HG03565 (cell line): Measurements from ENCODE around the gene LDLRAD3.

ENCODE experiments used
- ATAC-seq: cut with Tn5 transposase; IDR thresholded peaks from one replicate; pipeline ENCODE4 v1.9.1; 2021; ENCODE audit warnings: mild to moderate bottlenecking, moderate library complexity; ENCODE audit not compliant: unreplicated experiment

The LDLRAD3 gene

DNA sequence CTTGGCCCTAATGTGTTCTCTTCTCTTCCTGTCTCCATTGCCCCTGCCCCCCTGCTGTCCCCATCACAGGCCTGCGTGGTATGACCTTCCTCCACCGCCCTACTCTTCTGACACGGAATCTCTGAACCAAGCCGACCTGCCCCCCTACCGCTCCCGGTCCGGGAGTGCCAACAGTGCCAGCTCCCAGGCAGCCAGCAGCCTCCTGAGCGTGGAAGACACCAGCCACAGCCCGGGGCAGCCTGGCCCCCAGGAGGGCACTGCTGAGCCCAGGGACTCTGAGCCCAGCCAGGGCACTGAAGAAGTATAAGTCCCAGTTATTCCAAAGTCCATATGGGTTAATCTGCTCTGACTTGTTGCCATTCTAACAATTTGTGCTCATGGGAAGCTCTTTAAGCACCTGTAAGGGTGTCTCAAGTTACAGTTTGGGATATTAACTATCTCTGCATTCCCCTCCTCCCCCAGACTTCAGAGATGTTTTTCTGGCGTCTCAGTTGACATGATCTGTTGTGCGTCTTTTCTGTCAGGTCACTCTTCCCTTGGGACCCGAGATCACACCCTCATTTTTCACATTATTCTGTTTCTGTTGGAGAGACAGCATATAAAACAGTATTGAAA is 285.3 kb downstream of the LDLRAD3 start:
- ATAC-seq = no peak

DNA sequence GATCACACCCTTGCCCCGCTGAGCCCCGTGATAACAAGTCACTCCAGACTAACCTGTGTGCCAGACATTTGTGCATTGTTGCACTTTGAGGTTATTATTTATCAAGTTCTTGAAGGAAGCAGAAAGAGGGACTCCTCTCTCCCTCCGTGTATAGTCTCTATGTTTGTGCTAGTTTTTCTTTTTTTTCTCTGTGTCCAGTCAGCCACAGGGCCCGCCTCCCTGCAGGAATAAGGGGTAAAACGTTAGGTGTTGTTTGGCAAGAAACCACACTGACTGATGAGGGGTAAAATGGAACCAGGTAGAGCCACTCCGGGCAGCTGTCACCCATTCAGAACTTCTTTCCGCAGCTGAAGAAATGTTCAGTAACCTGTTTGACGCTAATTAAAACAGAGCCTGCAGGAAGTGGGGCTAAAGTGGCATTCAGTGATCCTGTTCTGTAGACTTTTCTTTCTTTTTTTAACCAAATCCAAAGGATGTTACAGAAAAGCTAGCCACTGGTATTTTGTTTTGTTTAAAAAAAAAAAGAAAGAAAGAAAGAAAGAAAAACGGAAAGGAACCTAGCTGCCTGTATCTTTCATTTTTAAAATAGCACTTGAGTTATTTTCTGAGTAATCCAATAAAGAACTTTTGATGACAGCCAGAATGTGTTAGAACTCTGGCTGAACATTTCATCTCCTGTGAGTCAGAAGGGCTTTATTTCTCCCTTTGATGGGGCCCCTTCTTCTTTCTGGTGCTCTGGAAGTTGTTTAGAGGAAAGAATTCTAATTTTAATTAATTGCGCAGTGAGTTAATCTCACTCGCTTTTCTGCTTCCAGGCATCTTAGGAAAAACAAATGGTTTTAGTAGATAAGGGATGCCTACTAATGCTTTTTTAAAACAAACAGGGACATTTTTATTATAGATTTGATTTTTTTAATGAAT is 287.2 kb downstream of the LDLRAD3 start:
- ATAC-seq = no peak

GRCh38 chr11:36233204-36233603 is 289.3 kb downstream of the LDLRAD3 start:
- no peak for ATAC-seq

DNA sequence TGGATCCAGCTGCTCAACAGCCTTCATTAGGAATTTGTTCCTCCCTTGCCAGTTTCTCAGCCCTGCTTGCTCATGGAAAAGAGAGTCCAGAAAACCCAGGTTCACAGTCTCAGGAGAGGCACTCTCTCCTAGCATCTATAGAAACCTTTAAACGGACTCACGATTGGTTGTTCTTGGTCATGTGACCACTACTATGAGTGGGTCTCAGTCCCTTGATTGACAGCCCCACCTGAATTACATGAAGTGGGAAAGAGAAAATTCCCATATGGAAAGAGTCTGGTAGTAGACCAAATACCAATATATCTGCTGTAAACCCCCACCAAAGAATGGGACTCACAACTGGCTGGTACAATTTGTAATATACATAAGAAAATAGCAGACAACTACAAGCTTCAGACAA is 291.0 kb downstream of the LDLRAD3 start:
- ATAC-seq = no peak

DNA sequence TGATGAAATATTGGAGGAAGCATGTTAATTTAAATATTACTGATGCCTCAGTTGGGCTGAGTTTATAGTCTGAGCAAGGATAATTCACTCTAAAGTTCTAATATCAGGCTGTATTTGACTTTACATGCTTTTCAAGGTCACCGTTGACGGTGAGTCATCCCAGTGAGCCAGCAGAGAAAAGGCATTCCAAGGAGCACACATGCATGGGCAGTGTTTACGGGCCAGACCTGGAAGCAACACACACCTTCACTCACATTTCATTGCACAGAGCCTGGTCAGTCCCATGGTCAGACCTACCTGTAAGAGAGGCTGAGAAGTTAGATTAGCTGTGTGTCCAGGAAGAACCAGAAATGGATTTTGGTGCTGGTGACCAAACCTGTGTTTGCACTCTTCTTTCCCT is 291.9 kb downstream of the LDLRAD3 start:
- no peak for ATAC-seq

- no peak for ATAC-seq
Measured at GRCh38 chr11:36237391-36237790, 293.5 kb downstream of the LDLRAD3 start.

DNA sequence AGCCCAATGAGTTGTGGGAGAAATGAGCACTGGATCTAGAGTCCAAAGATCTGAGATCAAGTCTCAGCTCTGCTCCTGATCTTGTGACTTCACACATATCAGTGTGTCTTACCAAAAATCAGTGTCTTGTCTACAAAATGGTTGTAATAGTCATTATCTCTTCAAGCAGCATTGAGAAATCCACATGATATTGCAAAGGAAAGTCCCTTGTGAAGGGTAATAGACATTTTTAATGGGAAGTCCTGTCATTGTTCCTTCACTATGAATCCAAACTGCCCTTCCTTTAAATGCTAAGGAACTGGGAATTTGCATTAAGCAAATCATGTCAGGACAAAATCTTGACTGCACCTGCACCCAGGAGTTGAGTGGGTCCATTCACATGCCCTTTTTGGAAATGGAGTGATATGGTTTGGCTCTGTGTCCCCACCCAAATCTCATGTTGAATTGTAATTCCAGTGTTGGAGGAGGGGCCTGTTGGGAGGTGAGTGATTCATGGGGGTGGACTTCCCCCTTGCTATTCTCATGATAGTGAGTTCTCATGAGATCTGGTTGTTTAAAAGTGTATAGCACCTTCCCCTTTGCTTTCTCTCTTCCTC is 294.3 kb downstream of the LDLRAD3 start:
- ATAC-seq = no peak

DNA sequence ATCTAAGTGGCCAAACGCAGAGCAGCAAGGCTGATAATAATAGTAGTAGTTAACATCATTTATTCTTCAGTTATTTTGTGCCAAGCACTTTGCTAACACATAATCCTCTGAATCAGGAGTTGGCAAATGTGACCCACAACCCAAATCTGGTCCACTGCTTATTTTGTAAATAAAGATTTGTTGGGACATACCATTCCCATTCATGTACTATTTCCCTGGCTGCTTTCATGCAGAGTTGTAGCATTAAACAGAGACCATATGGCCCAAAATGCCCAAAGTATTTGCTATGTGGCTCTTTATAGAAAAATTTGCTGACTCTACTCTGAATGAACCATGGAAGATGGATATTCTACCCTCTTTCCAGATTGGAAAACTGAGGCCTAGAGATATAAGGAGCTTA is 295.0 kb downstream of the LDLRAD3 start:
- ATAC-seq = no peak

- no peak for ATAC-seq
Measured at GRCh38 chr11:36239636-36240035, 295.8 kb downstream of the LDLRAD3 start.

DNA sequence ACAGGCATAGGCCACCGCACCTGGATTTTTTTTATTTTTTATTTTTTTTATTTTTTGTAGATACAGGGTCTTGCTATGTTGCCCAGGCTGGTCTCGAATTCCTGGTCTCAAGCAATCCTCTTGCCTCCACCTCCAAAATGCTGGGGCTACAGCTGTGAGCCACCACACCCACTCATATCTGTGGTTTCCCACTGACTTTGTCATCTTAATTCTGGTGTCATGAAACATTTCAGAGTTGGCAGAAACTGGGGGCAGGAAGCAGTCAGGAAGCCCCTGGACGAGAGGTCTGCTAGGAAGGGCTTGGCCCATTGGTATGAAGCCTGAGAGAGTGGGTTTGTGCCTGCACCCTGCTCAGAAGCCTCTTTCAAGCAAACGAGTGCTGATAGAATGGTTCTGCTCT is 296.3 kb downstream of the LDLRAD3 start:
- no peak for ATAC-seq

- no peak for ATAC-seq
Measured at GRCh38 chr11:36240801-36241200, 296.9 kb downstream of the LDLRAD3 start.

DNA sequence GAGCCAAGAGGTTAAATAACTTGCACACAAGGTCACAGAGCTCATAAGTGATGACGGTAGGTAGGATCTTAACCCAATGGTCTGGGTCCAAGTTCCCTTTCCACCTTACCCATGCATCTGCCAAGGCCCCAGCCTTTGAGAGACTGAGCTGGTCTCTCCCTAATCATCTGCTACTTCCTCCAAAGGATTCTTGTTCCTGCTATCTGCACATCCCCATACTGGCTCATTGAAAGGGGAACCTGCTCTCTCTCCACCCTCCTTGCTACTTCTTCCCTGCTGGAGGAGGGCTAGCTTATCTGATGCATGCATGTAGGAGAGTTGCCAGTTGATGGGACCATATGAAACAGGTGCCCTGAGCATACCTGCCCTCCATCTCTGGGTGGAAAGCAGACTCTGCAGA is 297.6 kb downstream of the LDLRAD3 start:
- ATAC-seq = no peak

DNA sequence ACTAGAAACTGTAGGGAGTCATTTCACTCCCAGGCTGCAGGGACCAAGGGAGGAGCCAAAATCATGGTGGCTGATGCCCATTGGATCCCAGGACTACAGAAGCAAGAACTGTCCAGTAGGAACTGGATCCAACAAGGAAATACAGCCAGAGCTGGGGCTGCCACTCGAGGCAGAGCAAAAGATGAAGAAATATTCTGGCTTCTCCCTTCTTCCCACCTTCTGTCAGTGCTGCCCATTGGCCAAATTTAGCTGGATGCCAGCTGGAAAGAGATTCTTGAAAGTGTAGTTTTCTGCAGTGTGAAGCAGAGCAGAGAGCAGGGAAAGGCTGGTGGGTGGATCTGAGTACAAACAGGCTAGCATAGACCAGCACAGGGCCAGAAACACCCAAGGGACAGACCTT is 299.8 kb downstream of the LDLRAD3 start:
- ATAC-seq = no peak

DNA sequence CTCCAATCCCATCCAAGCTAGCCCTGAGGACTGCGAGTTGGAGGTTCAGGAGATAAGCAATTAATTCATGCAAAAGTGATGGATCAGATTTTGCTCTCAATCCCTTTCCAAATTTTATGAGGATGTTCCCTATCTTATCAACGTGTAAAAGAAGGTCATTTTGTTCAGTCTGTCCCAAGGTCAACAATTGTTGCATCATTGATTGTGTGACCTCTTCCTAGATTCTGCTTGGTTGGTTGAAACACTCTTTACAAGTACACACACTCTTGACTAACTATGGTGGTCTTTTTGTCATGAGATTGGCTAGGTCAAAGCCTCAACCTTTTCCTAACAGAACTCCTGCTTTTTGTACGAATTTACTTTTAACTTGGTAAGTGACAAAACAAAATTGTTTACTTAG is 303.6 kb downstream of the LDLRAD3 start:
- ATAC-seq = no peak

DNA sequence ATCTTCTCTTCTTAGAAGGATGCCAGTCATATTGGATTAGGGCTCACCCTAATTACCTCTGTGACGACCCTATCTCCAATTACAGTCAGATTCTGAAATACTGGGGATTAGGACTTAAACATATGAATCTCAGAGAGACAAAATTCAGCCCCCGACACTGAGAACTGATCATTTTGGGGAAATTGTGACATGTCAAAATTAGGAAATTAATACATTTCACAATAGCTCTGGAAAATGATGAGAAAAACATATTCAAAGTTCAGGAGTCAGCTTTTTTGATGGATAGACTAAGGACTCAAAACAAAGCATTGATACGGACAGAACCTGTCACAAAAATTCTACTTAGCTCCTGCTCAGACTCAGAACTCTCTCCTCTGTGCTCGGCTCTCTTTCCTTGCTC is 304.6 kb downstream of the LDLRAD3 start:
- no peak for ATAC-seq

DNA sequence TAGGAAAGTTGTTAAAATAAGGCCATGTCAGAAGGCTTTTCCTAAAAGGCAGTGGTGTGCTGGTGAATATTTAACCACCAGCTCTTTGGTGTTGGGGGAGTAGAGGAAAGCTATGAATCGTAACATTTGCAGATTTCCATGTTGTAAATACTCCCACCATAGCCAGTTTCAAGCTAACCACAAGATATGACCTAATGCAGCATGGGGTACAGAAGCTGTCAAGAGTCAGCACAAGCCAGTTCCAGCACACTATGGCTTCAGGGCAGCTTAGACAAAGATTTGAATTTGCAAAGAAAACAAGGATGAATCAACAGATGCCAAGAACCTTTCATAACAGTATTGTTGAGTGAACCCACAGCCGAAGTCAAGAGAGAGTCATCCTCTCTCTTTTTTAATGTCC is 305.4 kb downstream of the LDLRAD3 start:
- no peak for ATAC-seq

DNA sequence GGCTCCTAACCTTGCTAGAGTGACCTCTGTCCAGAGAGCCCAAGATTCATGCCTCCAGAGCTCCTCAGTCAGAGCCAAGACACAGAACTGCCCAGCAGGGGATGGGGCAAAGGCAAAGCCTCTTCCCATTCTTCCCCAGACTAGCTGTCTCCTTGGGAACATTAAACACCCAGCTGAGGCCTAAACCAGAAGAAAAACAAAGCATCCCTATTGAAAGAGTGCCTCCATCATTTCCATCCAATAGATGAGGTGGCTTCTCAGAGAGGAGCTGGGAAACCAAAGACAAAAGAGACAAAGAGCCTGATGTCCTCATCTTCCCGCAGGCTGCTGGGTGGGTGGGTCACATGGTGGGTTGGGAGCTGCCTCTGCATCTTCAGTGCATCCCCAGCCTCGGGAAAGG is 308.0 kb downstream of the LDLRAD3 start:
- ATAC-seq = no peak

GRCh38 chr11:36253238-36253637 is 309.4 kb downstream of the LDLRAD3 start:
- no peak for ATAC-seq

- no peak for ATAC-seq
Measured at GRCh38 chr11:36254713-36255112, 310.9 kb downstream of the LDLRAD3 start.

GRCh38 chr11:36257351-36257750 is 313.5 kb downstream of the LDLRAD3 start:
- ATAC-seq = no peak

DNA sequence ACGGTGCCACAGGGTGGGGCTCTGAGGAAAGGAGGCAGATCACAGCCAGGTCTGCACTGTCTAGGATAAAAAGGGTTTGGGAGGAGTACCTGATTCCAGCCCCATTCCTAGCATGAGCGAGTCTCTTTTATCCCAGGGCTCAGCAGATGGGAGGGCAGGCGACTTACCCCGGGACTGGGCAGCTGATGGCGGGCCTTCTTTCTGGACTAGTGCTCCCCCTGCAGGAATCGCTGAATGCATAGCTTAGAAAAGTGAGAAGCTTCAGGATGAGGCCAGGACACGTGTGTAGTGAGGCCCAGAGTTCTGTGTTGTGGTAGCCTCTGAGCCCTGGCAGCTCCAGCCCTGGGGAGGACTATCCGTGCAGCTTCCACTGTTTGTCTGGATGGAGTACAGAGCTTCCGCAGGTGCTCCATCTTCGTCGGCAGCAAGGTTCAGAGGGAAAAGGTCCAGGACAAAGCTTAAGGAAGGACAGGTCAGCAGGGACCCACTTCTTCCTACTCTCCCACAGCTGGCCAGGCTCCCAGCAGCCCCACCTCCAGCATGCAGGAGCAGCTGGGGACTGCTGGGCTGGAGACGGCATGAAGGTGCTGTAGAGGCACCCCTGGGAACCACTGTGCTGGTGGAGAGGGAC is 315.0 kb downstream of the LDLRAD3 start:
- no peak for ATAC-seq

DNA sequence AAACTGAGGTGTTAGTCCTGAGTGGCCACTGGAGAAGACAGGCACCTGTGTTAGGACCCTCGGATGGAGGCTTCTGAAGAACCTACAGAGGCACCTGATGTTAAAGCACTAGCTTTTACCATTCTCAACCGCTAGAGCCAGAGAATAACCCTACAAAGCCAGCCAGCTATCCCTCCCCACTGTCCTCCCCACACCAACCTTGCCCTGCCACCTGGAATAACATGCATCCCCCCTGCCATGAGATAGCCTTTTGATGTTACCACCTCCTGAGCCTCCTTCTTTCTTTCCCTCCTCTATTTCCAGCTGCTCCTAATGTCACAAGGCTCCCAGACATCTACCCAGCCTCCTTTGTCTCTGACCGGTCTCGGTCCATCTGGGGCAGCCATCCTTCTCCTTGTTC is 317.2 kb downstream of the LDLRAD3 start:
- no peak for ATAC-seq
